HEK293 (cell line): ENCODE data around the gene H3-3A.

Experiments used
- CTCF ChIA-PET: fragments of 350-600 bp; formaldehyde crosslinking; extraction: SDS; loops from one replicate; lab custom pipeline; 2021; ENCODE audit warnings: antibody characterized with exemption; lab: Yijun Ruan, JAX
- POLR2A ChIA-PET: fragments of 300-600 bp; formaldehyde crosslinking; extraction: SDS; loops from one replicate; lab custom pipeline; 2020; ENCODE audit warnings: antibody characterized with exemption, inconsistent platforms; lab: Yijun Ruan, JAX
- H3K27ac ChIP-seq: fragments of 200-500 bp; sonication (Bioruptor generic); 2 replicates; pipeline ENCODE4 v1.5.1; 2014; ENCODE audit warnings: low read depth, low read length, control low read depth, inconsistent platforms; ENCODE audit errors: extremely low read depth
- H3K36me3 ChIP-seq, 2 experiments: fragments of 200-500 bp in 1 of 2; sonication (Bioruptor generic) in 1 of 2; 1 replicate in 1 of 2; 2 replicates in 1 of 2; pipeline ENCODE4 v1.5.1; 2014 to 2017; ENCODE audit warnings: inconsistent platforms in 2 of 2, low read length in 2 of 2; ENCODE audit not compliant: control insufficient read depth in 2 of 2, insufficient read depth in 1 of 2
- H3K4me1 ChIP-seq: fragments of 200-500 bp; sonication (Bioruptor generic); 2 replicates; pipeline ENCODE4 v1.5.1; 2014; ENCODE audit warnings: mild to moderate bottlenecking, low read length, inconsistent platforms; ENCODE audit not compliant: control insufficient read depth, insufficient read depth
- H3K4me3 ChIP-seq: 2 replicates; pipeline ENCODE4 v1.5.1; 2011; ENCODE audit warnings: low read depth, mild to moderate bottlenecking, control low read depth, low read length, moderate library complexity
- H3K9me3 ChIP-seq: fragments of 200-500 bp; sonication (Bioruptor generic); 2 replicates; pipeline ENCODE4 v1.5.1; 2014; ENCODE audit warnings: low read depth, low read length, inconsistent platforms; ENCODE audit not compliant: control insufficient read depth, insufficient read depth
- KLF16 ChIP-seq: fragments of 450-650 bp; formaldehyde crosslinking; IDR thresholded peaks from 2 replicates; pipeline ENCODE4 v1.5.1; 2017; ENCODE audit warnings: missing biosample characterization, missing genetic modification characterization
- MYNN ChIP-seq: fragments of 450-650 bp; formaldehyde crosslinking; IDR thresholded peaks from 2 replicates; pipeline ENCODE4 v1.5.1; 2016; ENCODE audit warnings: missing biosample characterization, missing genetic modification characterization, borderline replicate concordance
- RBAK ChIP-seq: fragments of 450-650 bp; formaldehyde crosslinking; IDR thresholded peaks from 2 replicates; pipeline ENCODE4 v1.5.1; 2016; ENCODE audit warnings: missing biosample characterization, missing genetic modification characterization
- SP7 ChIP-seq: fragments of 450-650 bp; formaldehyde crosslinking; IDR thresholded peaks from 2 replicates; pipeline ENCODE4 v1.5.1; 2016; ENCODE audit warnings: missing biosample characterization, missing genetic modification characterization
- ZBTB21 ChIP-seq: fragments of 450-650 bp; formaldehyde crosslinking; IDR thresholded peaks from 2 replicates; pipeline ENCODE4 v1.5.1; 2017; ENCODE audit warnings: missing biosample characterization, missing genetic modification characterization
- ZEB2 ChIP-seq: fragments of 450-650 bp; formaldehyde crosslinking; IDR thresholded peaks from 2 replicates; pipeline ENCODE4 v1.5.1; 2016; ENCODE audit warnings: missing biosample characterization, missing genetic modification characterization
- ZNF112 ChIP-seq: fragments of 450-650 bp; formaldehyde crosslinking; IDR thresholded peaks from 2 replicates; pipeline ENCODE4 v1.5.0; 2017; ENCODE audit warnings: missing biosample characterization, missing genetic modification characterization
- ZNF114 ChIP-seq: fragments of 450-650 bp; formaldehyde crosslinking; IDR thresholded peaks from 2 replicates; pipeline ENCODE4 v1.5.0; 2017; ENCODE audit warnings: missing biosample characterization, missing genetic modification characterization
- ZNF174 ChIP-seq: fragments of 450-650 bp; formaldehyde crosslinking; IDR thresholded peaks from 2 replicates; pipeline ENCODE4 v1.5.0; 2017; ENCODE audit warnings: missing biosample characterization, mild to moderate bottlenecking, missing genetic modification characterization
- ZNF175 ChIP-seq: fragments of 450-650 bp; formaldehyde crosslinking; IDR thresholded peaks from 2 replicates; pipeline ENCODE4 v1.5.1; 2016; ENCODE audit warnings: missing biosample characterization, missing genetic modification characterization
- ZNF19 ChIP-seq: fragments of 450-650 bp; formaldehyde crosslinking; IDR thresholded peaks from 2 replicates; pipeline ENCODE4; 2016; ENCODE audit warnings: missing biosample characterization, missing genetic modification characterization, low read depth
- ZNF23 ChIP-seq: fragments of 450-650 bp; formaldehyde crosslinking; IDR thresholded peaks from 2 replicates; pipeline ENCODE4 v1.5.1; 2016; ENCODE audit warnings: missing biosample characterization, missing genetic modification characterization, borderline replicate concordance
- ZNF311 ChIP-seq: fragments of 450-650 bp; formaldehyde crosslinking; IDR thresholded peaks from 2 replicates; pipeline ENCODE4 v1.5.1; 2017; ENCODE audit warnings: missing biosample characterization, missing genetic modification characterization, borderline replicate concordance
- ZNF341 ChIP-seq: fragments of 450-650 bp; formaldehyde crosslinking; IDR thresholded peaks from 2 replicates; pipeline ENCODE4; 2016; ENCODE audit warnings: low read depth, missing biosample characterization, missing genetic modification characterization
- ZNF426 ChIP-seq: fragments of 450-650 bp; formaldehyde crosslinking; IDR thresholded peaks from 2 replicates; pipeline ENCODE4 v1.5.1; 2017; ENCODE audit warnings: missing biosample characterization, missing genetic modification characterization, mild to moderate bottlenecking, inconsistent platforms, moderate library complexity
- ZNF473 ChIP-seq: fragments of 450-650 bp; formaldehyde crosslinking; IDR thresholded peaks from 2 replicates; pipeline ENCODE4 v1.5.1; 2017; ENCODE audit warnings: missing biosample characterization, missing genetic modification characterization
- ZNF514 ChIP-seq: fragments of 450-650 bp; formaldehyde crosslinking; IDR thresholded peaks from 2 replicates; pipeline ENCODE4 v1.5.1; 2016; ENCODE audit warnings: missing biosample characterization, missing genetic modification characterization
- ZNF518A ChIP-seq: fragments of 450-650 bp; formaldehyde crosslinking; conservative IDR thresholded peaks from 2 replicates; pipeline ENCODE4 v1.5.1; 2016; ENCODE audit warnings: low read depth, missing biosample characterization, missing genetic modification characterization
- ZNF544 ChIP-seq: fragments of 450-650 bp; formaldehyde crosslinking; IDR thresholded peaks from 2 replicates; pipeline ENCODE4 v1.5.0; 2017; ENCODE audit warnings: missing biosample characterization, missing genetic modification characterization
- ZNF548 ChIP-seq: fragments of 450-650 bp; formaldehyde crosslinking; IDR thresholded peaks from 2 replicates; pipeline ENCODE4 v1.5.1; 2016; ENCODE audit warnings: missing biosample characterization, missing genetic modification characterization
- ZNF561 ChIP-seq: fragments of 450-650 bp; IDR thresholded peaks from 2 replicates; pipeline ENCODE4 v1.5.1; 2018; ENCODE audit warnings: missing biosample characterization, missing genetic modification characterization, borderline replicate concordance
- ZNF610 ChIP-seq: fragments of 450-650 bp; formaldehyde crosslinking; IDR thresholded peaks from 2 replicates; pipeline ENCODE4 v1.5.1; 2016; ENCODE audit warnings: missing biosample characterization, missing genetic modification characterization, borderline replicate concordance
- ZNF701 ChIP-seq: fragments of 450-650 bp; formaldehyde crosslinking; IDR thresholded peaks from 2 replicates; pipeline ENCODE4 v1.5.1; 2016; ENCODE audit warnings: missing biosample characterization, missing genetic modification characterization
- ZNF768 ChIP-seq: fragments of 450-650 bp; formaldehyde crosslinking; IDR thresholded peaks from 2 replicates; pipeline ENCODE4 v1.5.1; 2018; ENCODE audit warnings: missing biosample characterization, mild to moderate bottlenecking, missing genetic modification characterization
- TF ChIP-seq, protein P1 (sequence below): fragments of 450-650 bp; formaldehyde crosslinking; IDR thresholded peaks from 2 replicates; pipeline ENCODE4 v1.5.0; 2017; ENCODE audit warnings: missing biosample characterization, missing genetic modification characterization, borderline replicate concordance
- TF ChIP-seq, protein P2 (sequence below): fragments of 450-650 bp; formaldehyde crosslinking; IDR thresholded peaks from 2 replicates; pipeline ENCODE4 v1.5.1; 2017; ENCODE audit warnings: missing biosample characterization, missing genetic modification characterization

H3-3A gene

DNA sequence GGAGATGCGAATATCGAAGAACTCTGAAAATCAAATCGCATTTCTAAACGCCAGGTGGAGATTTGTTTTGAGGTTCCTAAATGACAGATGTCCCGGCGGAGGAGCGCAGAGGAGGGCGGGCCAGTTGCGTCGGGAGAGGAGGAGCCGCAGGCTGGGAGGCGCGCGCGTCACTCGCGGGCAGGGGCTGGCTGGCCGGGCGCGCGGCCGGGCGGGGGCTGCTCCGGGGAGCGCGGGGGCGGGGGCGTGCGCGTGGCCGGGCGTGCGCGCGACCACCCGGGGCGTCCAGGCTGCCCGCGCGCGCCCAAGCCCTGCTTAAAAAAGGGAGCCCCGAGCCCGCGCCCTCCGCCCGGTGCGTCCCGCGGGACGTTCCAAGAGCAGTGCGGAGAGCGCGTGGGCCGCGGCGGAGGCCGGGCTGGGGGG lies 47.3 kb downstream of the H3-3A start (continued):
- TF ChIP-seq ZNF311 = no peak
- TF ChIP-seq ZNF19 (tag by site-specific recombination) = no peak
- no peak for TF ChIP-seq ZNF514 (tag by site-specific recombination)
- TF ChIP-seq MYNN = no peak

DNA sequence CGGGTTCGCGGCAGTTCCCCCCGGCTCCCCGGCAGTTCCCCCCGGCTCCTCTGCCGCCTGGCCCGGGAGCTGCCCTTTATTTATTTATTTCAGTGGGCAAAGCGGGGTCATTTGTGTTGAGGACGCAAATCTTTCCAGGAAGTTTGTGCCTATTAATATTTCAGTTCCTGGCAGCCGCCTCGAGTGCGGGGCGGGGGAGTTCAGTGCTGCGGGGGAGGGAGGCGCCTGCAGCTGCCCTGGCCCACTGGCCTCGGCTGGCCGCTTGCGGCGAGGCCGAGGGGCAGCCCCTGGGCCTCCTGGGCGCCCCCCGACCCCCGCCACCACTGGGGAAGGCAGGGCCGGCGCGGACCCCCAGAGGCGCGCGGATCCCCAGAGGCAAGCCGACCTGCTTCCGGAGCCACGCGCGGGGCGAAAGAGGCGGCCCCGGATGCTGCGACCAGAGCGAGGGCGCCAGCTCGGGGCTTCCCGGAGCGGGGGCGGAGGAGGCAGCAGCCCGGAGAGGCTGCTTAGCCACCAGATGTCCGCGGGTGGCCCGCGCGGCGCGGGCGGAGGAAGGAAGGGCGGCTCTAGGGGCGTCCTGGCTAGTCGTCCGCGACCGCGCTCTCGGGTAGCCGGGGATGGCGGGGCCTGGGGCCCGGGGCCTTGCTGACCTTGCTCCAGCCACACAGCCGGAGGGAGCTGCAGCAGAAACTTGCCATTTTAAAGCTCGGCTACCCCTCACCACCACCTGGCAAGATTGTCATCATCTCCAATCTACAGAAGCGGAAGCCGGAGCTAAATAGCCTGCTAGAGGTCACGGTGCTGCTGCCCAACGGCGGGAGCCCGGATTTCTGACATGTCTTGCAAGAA lies 48.0 kb downstream of the H3-3A start:
- ChIA-PET POLR2A (interaction anchor here (0.5 to 5.0 kb wide), 16 partner anchors 8 to 331 kb away, joined by 3 to 42 read pairs (median 4); partner anchors contain the start of genes H3-3A, LIN9, PYCR2 and SDE2), CTCF (interaction anchor here (0.6 to 5.0 kb wide), 10 partner anchors 9 to 123 kb away, joined by 3 to 39 read pairs (median 4); no protein-coding TSS in a partner anchor)
- Histone ChIP-seq H3K36me3 (no peaks in the 10 kb centered on the region), H3K4me1 (peaks cover 13% of the 10 kb centered on the region), H3K4me3 (peak overlapping the region; percentile 58), H3K27ac (peak overlapping the region; percentile 89), H3K9me3 (no peaks in the 10 kb centered on the region)
- TF ChIP-seq ZNF561 (tag by site-specific recombination) (peak; percentile 83; the same call in 1 of the 2 replicates), KLF16 (no peak), RBAK (tag by site-specific recombination) (no peak), ZNF548 (tag by site-specific recombination) (no peak), ZNF23 (tag by site-specific recombination) (no peak), ZEB2 (tag by site-specific recombination) (no peak; the same call in 1 of the 2 replicates), ZNF112 (no peak), ZBTB21 (tag by site-specific recombination) (no peak), ZNF341 (tag by site-specific recombination) (peak; percentile 86), SP7 (tag by site-specific recombination) (peak; percentile 40; the same call in 1 of the 2 replicates), ZNF473 (tag by site-specific recombination) (no peak), ZNF174 (tag by site-specific recombination) (no peak), ZNF175 (tag by site-specific recombination) (no peak), ZNF544 (no peak), ZNF701 (tag by site-specific recombination) (no peak), ZNF426 (tag by site-specific recombination) (no peak), ZNF610 (peak; percentile 48; the same call in 1 of the 2 replicates), ZNF768 (tag by site-specific recombination) (no peak), ZNF518A (no peak), ZNF514 (tag by site-specific recombination) (no peak), ZNF114 (tag by site-specific recombination) (no peak)
- TF ChIP-seq, protein P1, sequence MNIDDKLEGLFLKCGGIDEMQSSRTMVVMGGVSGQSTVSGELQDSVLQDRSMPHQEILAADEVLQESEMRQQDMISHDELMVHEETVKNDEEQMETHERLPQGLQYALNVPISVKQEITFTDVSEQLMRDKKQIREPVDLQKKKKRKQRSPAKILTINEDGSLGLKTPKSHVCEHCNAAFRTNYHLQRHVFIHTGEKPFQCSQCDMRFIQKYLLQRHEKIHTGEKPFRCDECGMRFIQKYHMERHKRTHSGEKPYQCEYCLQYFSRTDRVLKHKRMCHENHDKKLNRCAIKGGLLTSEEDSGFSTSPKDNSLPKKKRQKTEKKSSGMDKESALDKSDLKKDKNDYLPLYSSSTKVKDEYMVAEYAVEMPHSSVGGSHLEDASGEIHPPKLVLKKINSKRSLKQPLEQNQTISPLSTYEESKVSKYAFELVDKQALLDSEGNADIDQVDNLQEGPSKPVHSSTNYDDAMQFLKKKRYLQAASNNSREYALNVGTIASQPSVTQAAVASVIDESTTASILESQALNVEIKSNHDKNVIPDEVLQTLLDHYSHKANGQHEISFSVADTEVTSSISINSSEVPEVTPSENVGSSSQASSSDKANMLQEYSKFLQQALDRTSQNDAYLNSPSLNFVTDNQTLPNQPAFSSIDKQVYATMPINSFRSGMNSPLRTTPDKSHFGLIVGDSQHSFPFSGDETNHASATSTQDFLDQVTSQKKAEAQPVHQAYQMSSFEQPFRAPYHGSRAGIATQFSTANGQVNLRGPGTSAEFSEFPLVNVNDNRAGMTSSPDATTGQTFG = no peak
- TF ChIP-seq, protein P2, sequence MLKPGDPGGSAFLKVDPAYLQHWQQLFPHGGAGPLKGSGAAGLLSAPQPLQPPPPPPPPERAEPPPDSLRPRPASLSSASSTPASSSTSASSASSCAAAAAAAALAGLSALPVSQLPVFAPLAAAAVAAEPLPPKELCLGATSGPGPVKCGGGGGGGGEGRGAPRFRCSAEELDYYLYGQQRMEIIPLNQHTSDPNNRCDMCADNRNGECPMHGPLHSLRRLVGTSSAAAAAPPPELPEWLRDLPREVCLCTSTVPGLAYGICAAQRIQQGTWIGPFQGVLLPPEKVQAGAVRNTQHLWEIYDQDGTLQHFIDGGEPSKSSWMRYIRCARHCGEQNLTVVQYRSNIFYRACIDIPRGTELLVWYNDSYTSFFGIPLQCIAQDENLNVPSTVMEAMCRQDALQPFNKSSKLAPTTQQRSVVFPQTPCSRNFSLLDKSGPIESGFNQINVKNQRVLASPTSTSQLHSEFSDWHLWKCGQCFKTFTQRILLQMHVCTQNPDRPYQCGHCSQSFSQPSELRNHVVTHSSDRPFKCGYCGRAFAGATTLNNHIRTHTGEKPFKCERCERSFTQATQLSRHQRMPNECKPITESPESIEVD (tag by site-specific recombination) = no peak
